Measurements from ENCODE around the gene CCL22.

DNA sequence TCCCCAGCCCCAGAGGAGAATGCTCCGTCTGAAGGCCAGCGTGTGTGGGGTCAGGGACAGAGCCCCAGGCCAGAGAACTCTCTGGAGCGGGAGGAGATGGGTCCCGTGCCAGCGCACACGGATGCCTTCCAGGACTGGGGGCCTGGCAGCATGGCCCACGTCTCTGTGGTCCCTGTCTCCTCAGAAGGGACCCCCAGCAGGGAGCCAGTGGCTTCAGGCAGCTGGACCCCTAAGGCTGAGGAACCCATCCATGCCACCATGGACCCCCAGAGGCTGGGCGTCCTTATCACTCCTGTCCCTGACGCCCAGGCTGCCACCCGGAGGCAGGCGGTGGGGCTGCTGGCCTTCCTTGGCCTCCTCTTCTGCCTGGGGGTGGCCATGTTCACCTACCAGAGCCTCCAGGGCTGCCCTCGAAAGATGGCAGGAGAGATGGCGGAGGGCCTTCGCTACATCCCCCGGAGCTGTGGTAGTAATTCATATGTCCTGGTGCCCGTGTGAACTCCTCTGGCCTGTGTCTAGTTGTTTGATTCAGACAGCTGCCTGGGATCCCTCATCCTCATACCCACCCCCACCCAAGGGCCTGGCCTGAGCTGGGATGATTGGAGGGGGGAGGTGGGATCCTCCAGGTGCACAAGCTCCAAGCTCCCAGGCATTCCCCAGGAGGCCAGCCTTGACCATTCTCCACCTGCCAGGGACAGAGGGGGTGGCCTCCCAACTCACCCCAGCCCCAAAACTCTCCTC, 24.1 kb downstream of the CCL22 start:
- TF ChIP-seq, protein P1, sequence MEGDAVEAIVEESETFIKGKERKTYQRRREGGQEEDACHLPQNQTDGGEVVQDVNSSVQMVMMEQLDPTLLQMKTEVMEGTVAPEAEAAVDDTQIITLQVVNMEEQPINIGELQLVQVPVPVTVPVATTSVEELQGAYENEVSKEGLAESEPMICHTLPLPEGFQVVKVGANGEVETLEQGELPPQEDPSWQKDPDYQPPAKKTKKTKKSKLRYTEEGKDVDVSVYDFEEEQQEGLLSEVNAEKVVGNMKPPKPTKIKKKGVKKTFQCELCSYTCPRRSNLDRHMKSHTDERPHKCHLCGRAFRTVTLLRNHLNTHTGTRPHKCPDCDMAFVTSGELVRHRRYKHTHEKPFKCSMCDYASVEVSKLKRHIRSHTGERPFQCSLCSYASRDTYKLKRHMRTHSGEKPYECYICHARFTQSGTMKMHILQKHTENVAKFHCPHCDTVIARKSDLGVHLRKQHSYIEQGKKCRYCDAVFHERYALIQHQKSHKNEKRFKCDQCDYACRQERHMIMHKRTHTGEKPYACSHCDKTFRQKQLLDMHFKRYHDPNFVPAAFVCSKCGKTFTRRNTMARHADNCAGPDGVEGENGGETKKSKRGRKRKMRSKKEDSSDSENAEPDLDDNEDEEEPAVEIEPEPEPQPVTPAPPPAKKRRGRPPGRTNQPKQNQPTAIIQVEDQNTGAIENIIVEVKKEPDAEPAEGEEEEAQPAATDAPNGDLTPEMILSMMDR (IDR thresholded peaks at IDR 0.05) = no peak
- TF ChIP-seq RNF2 (IDR thresholded peaks at IDR 0.05; ENCODE audit: borderline replicate concordance, low read depth) (no peak), SREBF2 (IDR thresholded peaks at IDR 0.05) (no peak), ESRRA (IDR thresholded peaks at IDR 0.05; ENCODE audit: borderline replicate concordance, low read length) (no peak), HOXA7 (CRISPR knock-in tag; IDR thresholded peaks at IDR 0.05) (no peak), EP300 (IDR thresholded peaks at IDR 0.05) (no peak), CBX8 (IDR thresholded peaks at IDR 0.05) (no peak), TP53 (CRISPR knock-in tag; IDR thresholded peaks at IDR 0.05) (no peak), POLR2A (IDR thresholded peaks at IDR 0.05; ENCODE audit: low read length) (no peak)
- TF ChIP-seq, protein P2, sequence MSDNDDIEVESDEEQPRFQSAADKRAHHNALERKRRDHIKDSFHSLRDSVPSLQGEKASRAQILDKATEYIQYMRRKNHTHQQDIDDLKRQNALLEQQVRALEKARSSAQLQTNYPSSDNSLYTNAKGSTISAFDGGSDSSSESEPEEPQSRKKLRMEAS (IDR thresholded peaks at IDR 0.05) = no peak
- TF ChIP-seq, protein P3, sequence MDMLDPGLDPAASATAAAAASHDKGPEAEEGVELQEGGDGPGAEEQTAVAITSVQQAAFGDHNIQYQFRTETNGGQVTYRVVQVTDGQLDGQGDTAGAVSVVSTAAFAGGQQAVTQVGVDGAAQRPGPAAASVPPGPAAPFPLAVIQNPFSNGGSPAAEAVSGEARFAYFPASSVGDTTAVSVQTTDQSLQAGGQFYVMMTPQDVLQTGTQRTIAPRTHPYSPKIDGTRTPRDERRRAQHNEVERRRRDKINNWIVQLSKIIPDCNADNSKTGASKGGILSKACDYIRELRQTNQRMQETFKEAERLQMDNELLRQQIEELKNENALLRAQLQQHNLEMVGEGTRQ (IDR thresholded peaks at IDR 0.05) = no peak

Data from A549 (cell line).